Endometrium (tissue), 2 donors: ENCODE results near the gene CYFIP2.

Experiments
- FAIRE-seq: peaks from 2 replicates; lab custom pipeline; 2012; peaks lifted over from hg19 to GRCh38; lab: Jason Lieb, UNC
- donor health status: control.
- donor health status: control.

CYFIP2 gene

GRCh38 chr5:157288405-157289163, 22.7 kb downstream of the CYFIP2 start:
- FAIRE-seq: no peak

GRCh38 chr5:157289164-157289819, 23.4 kb downstream of the CYFIP2 start:
- FAIRE-seq: no peak

DNA sequence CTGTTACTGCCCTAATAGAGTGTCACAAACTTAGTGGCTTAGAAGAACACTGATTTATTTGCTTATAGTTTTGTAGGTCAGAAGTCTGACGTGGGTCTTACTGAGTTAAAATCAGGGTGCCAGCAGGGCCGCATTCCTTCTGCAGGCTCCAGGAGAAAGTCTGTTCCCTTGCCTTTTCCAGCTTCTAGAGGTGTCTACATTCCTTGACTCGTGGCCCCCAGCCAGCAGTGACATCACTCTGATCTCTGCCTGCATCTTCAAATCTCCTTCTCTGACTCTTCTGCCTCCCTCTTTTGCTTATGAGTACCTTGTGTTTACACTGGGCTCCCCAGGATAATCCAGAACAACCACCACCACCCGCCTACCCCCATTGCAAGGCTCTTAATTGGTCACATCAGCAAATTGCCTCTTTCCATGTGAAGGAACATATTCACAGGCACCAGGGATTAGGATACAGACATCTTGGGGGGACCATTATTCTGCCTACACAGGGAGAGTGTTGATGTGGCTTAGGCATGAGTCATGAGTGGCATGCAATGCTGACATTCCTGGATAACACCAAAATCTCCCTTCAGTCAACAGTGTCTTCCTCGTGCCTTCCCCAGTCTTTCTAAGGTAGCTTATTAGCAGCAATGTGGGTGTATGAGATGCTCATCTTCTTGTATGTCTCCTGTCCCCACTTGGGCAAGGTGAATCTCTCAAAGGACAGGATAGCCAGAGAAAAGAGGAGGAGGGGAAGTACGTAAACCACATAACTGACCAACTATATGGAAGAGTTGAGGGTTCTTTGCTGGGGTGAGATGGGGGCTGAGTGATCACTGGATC, 24.4 kb downstream of the CYFIP2 start:
- FAIRE-seq: no peak

- no peak for FAIRE-seq
Measured at GRCh38 chr5:157290981-157291711, 25.2 kb downstream of the CYFIP2 start.

DNA sequence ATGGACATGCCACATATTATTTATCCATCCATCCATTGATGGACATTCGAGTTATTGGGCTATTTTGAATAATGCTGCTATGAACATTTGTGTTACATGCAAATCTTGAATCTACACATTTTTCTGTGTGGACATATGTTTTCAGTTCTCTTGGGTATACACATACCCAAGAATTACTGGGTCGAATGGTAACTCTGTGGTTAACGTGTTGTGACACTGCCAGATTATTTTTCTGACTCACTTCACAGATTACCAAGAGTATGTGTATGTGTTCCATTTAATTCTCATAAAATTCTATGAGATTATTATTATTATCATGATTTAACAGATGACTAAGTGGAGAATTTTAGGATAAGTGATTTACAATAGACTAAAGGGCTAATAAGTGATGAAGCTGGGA, 26.7 kb downstream of the CYFIP2 start:
- FAIRE-seq: no peak

DNA sequence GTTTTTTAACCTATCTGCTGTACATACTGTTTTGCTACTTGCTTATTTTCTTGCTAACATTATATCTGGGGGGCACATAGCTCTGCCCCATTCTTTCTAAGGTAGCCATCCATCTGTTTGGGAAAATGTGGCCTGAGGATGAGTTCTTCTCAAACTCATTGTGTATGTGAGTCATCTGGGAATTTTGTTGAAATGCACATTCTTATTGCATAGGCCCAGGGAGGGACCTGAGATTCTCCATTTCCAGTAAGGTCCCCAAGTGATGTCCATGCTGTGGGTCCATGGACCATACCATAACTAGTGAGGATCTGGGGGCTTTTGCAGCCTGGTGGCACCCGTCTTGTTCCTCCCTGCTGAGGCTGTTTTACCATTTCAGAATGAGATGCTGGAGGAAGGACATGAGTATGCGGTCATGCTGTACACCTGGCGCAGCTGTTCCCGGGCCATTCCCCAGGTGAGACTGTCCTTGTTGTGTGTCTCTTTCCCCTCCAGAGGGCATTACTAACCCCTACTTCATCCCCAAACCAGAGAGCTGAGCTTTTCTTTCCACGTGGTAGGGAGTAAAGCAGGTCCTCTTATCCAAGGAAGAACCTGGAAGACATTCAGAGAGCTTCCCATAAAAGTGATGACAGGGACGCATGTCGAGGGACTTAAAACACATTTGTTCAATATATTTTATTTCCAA, 28.6 kb downstream of the CYFIP2 start:
- no peak for FAIRE-seq

DNA sequence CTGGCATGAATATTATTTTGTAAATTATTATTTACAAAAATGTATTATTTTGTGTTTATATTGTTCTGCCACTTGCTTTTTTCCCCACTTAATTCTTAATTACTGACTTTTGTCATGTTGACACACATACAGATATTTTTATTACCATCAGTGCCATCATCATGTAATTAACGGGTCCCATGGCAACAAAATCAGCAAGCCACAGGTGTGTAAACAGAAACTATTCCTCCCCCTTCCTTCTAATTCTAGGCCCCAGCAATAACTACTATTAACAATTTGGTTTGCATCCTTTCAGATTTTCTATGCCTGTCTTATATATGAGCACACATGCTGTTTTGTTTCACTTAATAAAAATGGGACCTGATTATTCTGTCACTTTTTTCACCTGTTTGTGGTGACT, 29.3 kb downstream of the CYFIP2 start:
- FAIRE-seq: no peak

GRCh38 chr5:157300564-157300963, 34.6 kb downstream of the CYFIP2 start:
- no peak for FAIRE-seq

DNA sequence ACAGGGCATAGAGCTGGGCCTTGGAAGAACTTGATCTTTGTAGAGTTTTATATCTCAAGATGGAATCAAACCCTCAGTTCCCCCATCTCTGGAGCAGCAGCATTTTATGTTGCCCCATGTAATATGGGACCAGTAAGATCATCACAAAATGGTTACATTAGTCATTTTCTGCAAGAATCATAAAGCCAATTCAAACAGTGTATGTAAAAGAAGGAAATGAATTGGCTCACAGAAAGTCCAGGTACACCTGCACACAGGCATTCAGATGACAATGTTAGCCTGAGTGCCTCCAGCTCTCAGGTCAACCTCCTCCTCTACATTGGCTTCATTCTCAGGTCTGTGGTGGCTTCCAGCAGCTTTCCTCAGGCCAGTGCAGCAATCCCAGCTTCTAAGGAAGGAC, 35.1 kb downstream of the CYFIP2 start:
- FAIRE-seq: no peak

- no peak for FAIRE-seq
Measured at GRCh38 chr5:157303023-157303422, 37.1 kb downstream of the CYFIP2 start.

DNA sequence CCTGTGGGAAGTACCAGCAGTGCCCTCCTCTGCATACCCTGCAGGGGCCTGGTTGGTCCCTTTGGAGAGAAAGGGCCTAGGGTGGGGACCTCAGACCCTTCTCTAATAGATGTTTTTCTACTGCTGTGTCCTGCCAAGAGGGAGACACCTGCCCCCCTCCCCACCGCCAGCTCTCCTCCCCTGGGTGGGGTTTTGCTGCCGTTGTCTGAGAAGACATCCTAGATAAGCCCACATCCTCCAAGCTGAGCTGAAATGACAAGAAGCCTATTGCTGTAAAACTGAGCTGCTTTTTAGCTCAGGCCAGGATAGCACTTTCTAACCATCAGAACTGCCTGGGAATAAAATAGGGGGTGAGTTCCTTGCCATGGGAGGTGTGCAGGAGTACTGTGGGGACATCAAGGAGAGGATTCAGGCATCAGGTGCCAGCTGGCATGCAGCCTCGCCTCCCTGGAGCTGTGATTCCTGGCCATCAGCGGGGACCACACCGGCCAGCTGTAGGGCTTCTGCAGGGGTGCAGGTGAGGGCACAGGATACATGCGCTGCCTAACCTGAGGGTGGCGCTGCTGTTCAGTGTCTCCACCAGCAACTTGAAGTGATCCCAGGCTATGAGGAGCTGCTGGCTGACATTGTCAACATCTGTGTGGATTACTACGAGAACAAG, 37.9 kb downstream of the CYFIP2 start:
- no peak for FAIRE-seq

DNA sequence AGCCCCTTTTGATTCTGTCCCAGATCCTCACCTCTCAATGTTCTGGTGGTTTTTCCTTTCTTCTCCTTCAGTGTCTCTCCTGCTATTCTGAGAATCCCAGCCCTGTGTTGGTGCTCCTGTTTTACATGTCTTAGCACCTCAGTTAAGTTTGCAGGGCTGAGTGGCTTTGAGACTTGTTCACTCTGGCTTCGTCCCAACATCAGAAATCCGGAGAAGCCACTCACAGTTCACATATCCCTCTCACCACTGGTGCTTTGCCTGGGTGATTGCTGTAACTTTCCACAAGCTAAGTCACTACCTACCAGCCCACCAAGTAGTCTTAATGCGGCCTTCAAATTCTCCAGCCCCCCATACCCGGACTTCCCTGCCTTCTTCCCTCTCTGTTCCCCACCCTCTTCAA, 40.2 kb downstream of the CYFIP2 start:
- FAIRE-seq: no peak

- FAIRE-seq: no peak
Measured at GRCh38 chr5:157306692-157307471, 41.0 kb downstream of the CYFIP2 start.

DNA sequence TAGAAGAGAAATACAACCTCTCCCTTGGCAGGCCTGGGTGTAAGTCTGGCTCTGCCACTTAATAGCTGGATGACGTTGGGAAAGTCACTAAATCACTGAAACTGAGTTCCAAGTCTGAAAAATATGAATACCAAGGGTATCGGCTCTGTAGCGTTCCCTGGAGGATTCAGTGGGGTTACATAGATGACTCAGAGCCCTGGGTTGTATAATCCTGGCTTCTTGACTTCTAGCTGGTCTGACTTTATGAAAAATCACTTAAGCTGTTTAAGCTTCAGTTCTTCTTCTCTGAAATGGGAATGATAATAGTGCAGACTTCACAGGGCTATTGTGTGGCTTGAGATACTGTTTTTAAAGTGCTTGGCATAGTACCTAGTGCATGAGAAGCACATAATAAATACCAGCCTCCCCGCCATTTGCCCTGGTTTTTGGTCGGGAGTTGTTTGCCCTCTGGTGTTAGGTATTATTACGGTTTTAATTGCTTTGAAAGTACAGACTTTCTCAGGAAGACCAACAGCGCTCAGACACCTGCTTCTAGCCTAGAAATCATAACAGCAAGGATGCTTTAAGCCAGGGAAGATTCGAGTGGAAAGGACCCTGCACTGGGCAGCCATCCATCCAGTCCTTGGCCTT, 43.0 kb downstream of the CYFIP2 start:
- no peak for FAIRE-seq

GRCh38 chr5:157309796-157310195, 43.9 kb downstream of the CYFIP2 start:
- FAIRE-seq: no peak

- no peak for FAIRE-seq
Measured at GRCh38 chr5:157311595-157311994, 45.7 kb downstream of the CYFIP2 start.

GRCh38 chr5:157312492-157312891, 46.6 kb downstream of the CYFIP2 start:
- FAIRE-seq: no peak

GRCh38 chr5:157322581-157322980, 56.7 kb downstream of the CYFIP2 start:
- no peak for FAIRE-seq

- no peak for FAIRE-seq
Measured at GRCh38 chr5:157323107-157323706, 57.3 kb downstream of the CYFIP2 start.
